Activated naive CD8-positive, alpha-beta T cell treated with anti-CD3 and anti-CD28 coated beads for 36 hours (primary cell): Measurements from ENCODE around the gene LSM2. TPM values are rescaled to one million over a fixed set of nuclear protein-coding genes. Genes with fewer than 3 reads are reported as not detected.

Source experiments
- DNase-seq: peaks from one replicate; pipeline ENCODE4 v3.0.0; 2021
- H3K27ac Mint-ChIP-seq: one replicate; pipeline ENCODE4 v1.8.0; 2022; ENCODE audit warnings: mild to moderate bottlenecking, moderate library complexity, mixed read lengths
- H3K27me3 Mint-ChIP-seq: one replicate; pipeline ENCODE4 v1.8.0; 2022; ENCODE audit warnings: mild to moderate bottlenecking, mixed read lengths
- H3K36me3 Mint-ChIP-seq: one replicate; pipeline ENCODE4 v1.8.0; 2021; ENCODE audit warnings: mild to moderate bottlenecking, mixed read lengths
- H3K4me1 Mint-ChIP-seq: one replicate; pipeline ENCODE4 v1.8.0; 2021; ENCODE audit warnings: mixed read lengths
- H3K4me3 Mint-ChIP-seq: one replicate; pipeline ENCODE4 v1.8.0; 2022; ENCODE audit warnings: mild to moderate bottlenecking, moderate library complexity, mixed read lengths
- H3K9me3 Mint-ChIP-seq: one replicate; pipeline ENCODE4 v1.8.0; 2022; ENCODE audit warnings: mixed read lengths
- total RNA-seq, 2 experiments: library from RNA; stranded (reverse); gene quantifications; one replicate each; pipeline ENCODE4 v1.2.3, GENCODE V29; 2021

Gene LSM2
- total RNA-seq, 2 experiments from 2014 or later: 145 TPM

GRCh38 chr6:31778999-31779885 is 27.5 kb downstream of the LSM2 start:
- H3K27ac Mint-ChIP-seq: no peak overlapping the region
- DNase-seq: no peak
- no peak overlapping the region for H3K4me3 Mint-ChIP-seq
- peaks cover 33% of the 10 kb centered on the region for H3K36me3 Mint-ChIP-seq
- H3K9me3 Mint-ChIP-seq: no peaks in the 10 kb centered on the region
- peaks cover 25% of the 10 kb centered on the region for H3K4me1 Mint-ChIP-seq
- H3K27me3 Mint-ChIP-seq: peaks cover 6% of the 10 kb centered on the region

- Mint-ChIP-seq H3K9me3 (no peaks in the 10 kb centered on the region), H3K36me3 (peaks cover 29% of the 10 kb centered on the region), H3K27ac (no peak overlapping the region), H3K4me1 (peaks cover 23% of the 10 kb centered on the region), H3K4me3 (no peak overlapping the region), H3K27me3 (peaks cover 6% of the 10 kb centered on the region)
- DNase-seq: no peak
These were observed 28.6 kb downstream of the LSM2 start for GRCh38 chr6:31778193-31778592.

- H3K4me3 Mint-ChIP-seq: no peak overlapping the region
- H3K9me3 Mint-ChIP-seq: no peaks in the 10 kb centered on the region
- no peak overlapping the region for H3K27ac Mint-ChIP-seq
These were observed 29.1 kb downstream of the LSM2 start for GRCh38 chr6:31777667-31778050.

GRCh38 chr6:31776989-31777666 is 29.6 kb downstream of the LSM2 start, which contains the start of gene VWA7:
VWA7 (minus strand) TSS chr6:31777328; CDS start chr6:31776779, 549 bp downstream.
- peak; percentile 88 for DNase-seq
- H3K4me3 Mint-ChIP-seq: peak within 1 kb of the TSS; percentile 40
- H3K27me3 Mint-ChIP-seq: peaks cover 6% of the 10 kb centered on the region
- no peaks in the 10 kb centered on the region for H3K9me3 Mint-ChIP-seq
- H3K4me1 Mint-ChIP-seq: peaks cover 29% of the 10 kb centered on the region
- peaks cover 25% of the 10 kb centered on the region for H3K36me3 Mint-ChIP-seq
- H3K27ac Mint-ChIP-seq: peak within 1 kb of the TSS; percentile 51

More at GRCh38 chr6:31777667-31778050, 29.1 kb downstream of the LSM2 start:
- peaks cover 26% of the 10 kb centered on the region for H3K4me1 Mint-ChIP-seq
- no peak for DNase-seq
- H3K27me3 Mint-ChIP-seq: peaks cover 6% of the 10 kb centered on the region
- peaks cover 29% of the 10 kb centered on the region for H3K36me3 Mint-ChIP-seq

- DNase-seq: no peak
- Mint-ChIP-seq H3K4me3 (peak overlapping the region; percentile 40), H3K9me3 (peaks cover under 1% of the 10 kb centered on the region), H3K27ac (peak overlapping the region; percentile 51), H3K4me1 (peaks cover 31% of the 10 kb centered on the region), H3K36me3 (peaks cover 25% of the 10 kb centered on the region), H3K27me3 (peaks cover 6% of the 10 kb centered on the region)
These were observed 30.2 kb downstream of the LSM2 start for GRCh38 chr6:31776485-31776988.

- peaks cover 6% of the 10 kb centered on the region for H3K27me3 Mint-ChIP-seq
- peaks cover 37% of the 10 kb centered on the region for H3K4me1 Mint-ChIP-seq
- peak overlapping the region; percentile 51 for H3K27ac Mint-ChIP-seq
- H3K4me3 Mint-ChIP-seq: no peak overlapping the region
- peaks cover 2% of the 10 kb centered on the region for H3K9me3 Mint-ChIP-seq
- DNase-seq: no peak
- H3K36me3 Mint-ChIP-seq: peaks cover 25% of the 10 kb centered on the region
These were observed 30.9 kb downstream of the LSM2 start for GRCh38 chr6:31775633-31776484.

GRCh38 chr6:31775184-31775583 is 31.6 kb downstream of the LSM2 start:
- DNase-seq: no peak
- Mint-ChIP-seq H3K4me1 (peaks cover 37% of the 10 kb centered on the region), H3K9me3 (peaks cover 2% of the 10 kb centered on the region), H3K27me3 (peaks cover 6% of the 10 kb centered on the region), H3K36me3 (peaks cover 25% of the 10 kb centered on the region), H3K27ac (no peak overlapping the region), H3K4me3 (no peak overlapping the region)

GRCh38 chr6:31771992-31772358 is 34.8 kb downstream of the LSM2 start:
- DNase-seq: peak; percentile 39
- H3K27ac Mint-ChIP-seq: peak overlapping the region; percentile 60
- H3K4me1 Mint-ChIP-seq: peaks cover 33% of the 10 kb centered on the region
- H3K27me3 Mint-ChIP-seq: peaks cover 6% of the 10 kb centered on the region
- H3K9me3 Mint-ChIP-seq: peaks cover 2% of the 10 kb centered on the region
- no peak overlapping the region for H3K4me3 Mint-ChIP-seq
- peaks cover 14% of the 10 kb centered on the region for H3K36me3 Mint-ChIP-seq

GRCh38 chr6:31770860-31771259 is 35.9 kb downstream of the LSM2 start:
- Mint-ChIP-seq H3K4me1 (peaks cover 25% of the 10 kb centered on the region), H3K4me3 (no peak overlapping the region), H3K9me3 (peaks cover 2% of the 10 kb centered on the region), H3K27ac (no peak overlapping the region), H3K27me3 (peaks cover 3% of the 10 kb centered on the region), H3K36me3 (peaks cover 14% of the 10 kb centered on the region)
- DNase-seq: no peak

GRCh38 chr6:31769684-31770371 is 36.9 kb downstream of the LSM2 start:
- no peaks in the 10 kb centered on the region for H3K27me3 Mint-ChIP-seq
- H3K4me1 Mint-ChIP-seq: peaks cover 18% of the 10 kb centered on the region
- H3K36me3 Mint-ChIP-seq: peaks cover 18% of the 10 kb centered on the region
- H3K4me3 Mint-ChIP-seq: no peak overlapping the region
- peaks cover 2% of the 10 kb centered on the region for H3K9me3 Mint-ChIP-seq
- DNase-seq: peak; percentile 81
- no peak overlapping the region for H3K27ac Mint-ChIP-seq

- Mint-ChIP-seq H3K36me3 (peaks cover 23% of the 10 kb centered on the region), H3K4me3 (no peak overlapping the region), H3K27me3 (no peaks in the 10 kb centered on the region), H3K4me1 (peaks cover 18% of the 10 kb centered on the region), H3K27ac (no peak overlapping the region), H3K9me3 (peaks cover 2% of the 10 kb centered on the region)
- DNase-seq: no peak
These were observed 38.2 kb downstream of the LSM2 start for GRCh38 chr6:31768363-31769257.

GRCh38 chr6:31767096-31767645 is 39.6 kb downstream of the LSM2 start:
- no peak overlapping the region for H3K4me3 Mint-ChIP-seq
- peaks cover 28% of the 10 kb centered on the region for H3K36me3 Mint-ChIP-seq
- H3K9me3 Mint-ChIP-seq: peaks cover 2% of the 10 kb centered on the region
- DNase-seq: no peak
- peaks cover 14% of the 10 kb centered on the region for H3K4me1 Mint-ChIP-seq
- no peaks in the 10 kb centered on the region for H3K27me3 Mint-ChIP-seq
- no peak overlapping the region for H3K27ac Mint-ChIP-seq
